H1 (cell line): ENCODE measurements around the gene RARB. TPM values are rescaled to one million over a fixed set of nuclear protein-coding genes. Genes with fewer than 3 reads are reported as not detected.

Source experiments
- CTCF ChIA-PET: fragments of 300-600 bp; sonication (Branson Sonifier 250); formaldehyde crosslinking; loops from one replicate; lab custom pipeline; 2021; ENCODE audit not compliant: partially characterized antibody; lab: Charles Lee
- POLR2A ChIA-PET: fragments of 300-600 bp; sonication (Branson Sonifier 250); formaldehyde crosslinking; loops from one replicate; lab custom pipeline; 2021; ENCODE audit warnings: inconsistent platforms; ENCODE audit not compliant: partially characterized antibody; lab: Charles Lee
- DNase-seq, 2 experiments: peaks; one replicate each; pipeline versions ENCODE4 v3.0.0 to v3.0.0-alpha.2; 2010 to 2022; ENCODE audit warnings: low spot score in 2 of 2, low read depth in 1 of 2, mixed read lengths in 1 of 2
- FAIRE-seq: peaks from 2 replicates; lab custom pipeline; 2011; peaks lifted over from hg19 to GRCh38; lab: Jason Lieb, UNC
- H2AFZ ChIP-seq: 2 replicates; pipeline ENCODE4 v1.8.1; 2012; ENCODE audit warnings: low read length, inconsistent platforms
- H2AK5ac ChIP-seq: 2 replicates; pipeline ENCODE4 v1.6.1; 2013; ENCODE audit warnings: low read depth, low read length
- H2BK120ac ChIP-seq: replicated peaks from 2 replicates; pipeline ENCODE3; 2013; ENCODE audit warnings: low read depth, low read length, inconsistent platforms
- H2BK12ac ChIP-seq: 2 replicates; pipeline ENCODE4 v1.6.1; 2013; ENCODE audit warnings: low read depth, low read length
- H2BK15ac ChIP-seq: 2 replicates; pipeline ENCODE4 v1.6.1; 2013; ENCODE audit warnings: low read length
- H2BK20ac ChIP-seq: 2 replicates; pipeline ENCODE4 v1.6.1; 2013; ENCODE audit warnings: low read length
- H2BK5ac ChIP-seq: 2 replicates; pipeline ENCODE4 v1.6.1; 2013; ENCODE audit warnings: low read depth, low read length
- H3K14ac ChIP-seq: 2 replicates; pipeline ENCODE4 v1.6.1; 2013; ENCODE audit warnings: inconsistent platforms; ENCODE audit not compliant: insufficient read length
- H3K18ac ChIP-seq: 2 replicates; pipeline ENCODE4 v1.6.1; 2013; ENCODE audit warnings: low read length; ENCODE audit errors: extremely low read depth
- H3K23ac ChIP-seq: 2 replicates; pipeline ENCODE4 v1.6.1; 2013; ENCODE audit warnings: inconsistent platforms; ENCODE audit not compliant: insufficient read length
- H3K23me2 ChIP-seq: 2 replicates; pipeline ENCODE4 v1.6.1; 2013; ENCODE audit warnings: low read depth, low read length
- H3K27ac ChIP-seq: 2 replicates; pipeline ENCODE4 v1.6.1; 2011; ENCODE audit warnings: low read depth, low read length, inconsistent platforms
- H3K27me3 ChIP-seq, 4 experiments: replicated peaks in 1 of 4; 1 replicate in 1 of 4; 2 replicates in 3 of 4; pipeline versions ENCODE4 v1.6.1 to v1.8.1; 2011 to 2013; ENCODE audit warnings: low read length in 3 of 4, mild to moderate bottlenecking in 3 of 4, inconsistent platforms in 2 of 4, mixed read lengths in 2 of 4, moderate library complexity in 1 of 4; ENCODE audit not compliant: control insufficient read depth in 3 of 4, insufficient read depth in 3 of 4; ENCODE audit errors: extremely low read depth in 1 of 4
- H3K36me3 ChIP-seq, 4 experiments: 2 replicates each; pipeline versions ENCODE4 v1.6.1 to v1.8.1; 2011 to 2013; ENCODE audit warnings: mild to moderate bottlenecking in 4 of 4, low read length in 3 of 4, moderate library complexity in 2 of 4, control low read depth in 1 of 4, inconsistent platforms in 1 of 4; ENCODE audit not compliant: insufficient read depth in 4 of 4, control insufficient read depth in 2 of 4
- H3K4ac ChIP-seq: replicated peaks from 2 replicates; pipeline ENCODE3; 2013; ENCODE audit warnings: low read length, low read depth, mixed read lengths, inconsistent platforms; ENCODE audit not compliant: insufficient read length
- H3K4me1 ChIP-seq, 4 experiments: replicated peaks in 1 of 4; 1 replicate in 1 of 4; 2 replicates in 3 of 4; pipeline versions ENCODE4 v1.6.1 to v1.8.1; 2011 to 2013; ENCODE audit warnings: low read length in 3 of 4, inconsistent platforms in 2 of 4, mixed read lengths in 1 of 4; ENCODE audit not compliant: insufficient read depth in 4 of 4, control insufficient read depth in 3 of 4
- H3K4me2 ChIP-seq, 2 experiments: 2 replicates each; pipeline versions ENCODE4 v1.6.1 to v1.8.1; 2011 to 2013; ENCODE audit warnings: low read depth in 2 of 2, low read length in 2 of 2, control low read depth in 1 of 2, inconsistent platforms in 1 of 2, mild to moderate bottlenecking in 1 of 2; ENCODE audit not compliant: insufficient read depth in 1 of 2
- H3K4me3 ChIP-seq, 4 experiments: fragments of 200-600, 300-600 bp in 1 of 4; sonication (generic), shearing (Covaris generic), sonication (Bioruptor Twin) in 1 of 4; 2 replicates each; pipeline versions ENCODE4 v1.5.1 to v1.8.1; 2011 to 2016; ENCODE audit warnings: low read length in 4 of 4, low read depth in 3 of 4, control low read depth in 2 of 4, inconsistent platforms in 2 of 4, mild to moderate bottlenecking in 2 of 4, mixed read lengths in 1 of 4, moderate library complexity in 1 of 4; ENCODE audit not compliant: insufficient read depth in 2 of 4; ENCODE audit errors: extremely low read depth in 1 of 4
- H3K56ac ChIP-seq: replicated peaks from 2 replicates; pipeline ENCODE3; 2013; ENCODE audit warnings: low read depth, mild to moderate bottlenecking, mixed read lengths, low read length, inconsistent platforms; ENCODE audit not compliant: insufficient read length
- H3K79me1 ChIP-seq: 2 replicates; pipeline ENCODE4 v1.6.1; 2013; ENCODE audit warnings: low read depth, low read length, control low read depth
- H3K79me2 ChIP-seq, 2 experiments: 2 replicates each; pipeline versions ENCODE4 v1.6.1 to v1.8.1; 2012 to 2013; ENCODE audit warnings: low read length in 2 of 2, mild to moderate bottlenecking in 2 of 2, inconsistent platforms in 1 of 2; ENCODE audit not compliant: insufficient read depth in 2 of 2, control insufficient read depth in 1 of 2
- H3K9ac ChIP-seq, 4 experiments: replicated peaks in 1 of 4; 1 replicate in 1 of 4; 2 replicates in 3 of 4; pipeline versions ENCODE4 v1.6.1 to v1.8.1; 2011 to 2013; ENCODE audit warnings: low read depth in 3 of 4, low read length in 3 of 4, control low read depth in 2 of 4, mild to moderate bottlenecking in 2 of 4, moderate library complexity in 2 of 4, inconsistent platforms in 1 of 4; ENCODE audit errors: extremely low read depth in 1 of 4
- H3K9me3 ChIP-seq, 2 experiments: 2 replicates each; pipeline versions ENCODE4 v1.6.1 to v1.8.1; 2012 to 2013; ENCODE audit warnings: mild to moderate bottlenecking in 2 of 2, moderate library complexity in 2 of 2, control low read depth in 1 of 2, inconsistent platforms in 1 of 2, low read depth in 1 of 2, low read length in 1 of 2, mixed read lengths in 1 of 2; ENCODE audit not compliant: insufficient read depth in 2 of 2
- H4K20me1 ChIP-seq, 2 experiments: replicated peaks in 1 of 2; 2 replicates each; pipeline versions ENCODE3 to v1.8.1; 2011 to 2013; ENCODE audit warnings: inconsistent platforms in 2 of 2, low read length in 2 of 2, mild to moderate bottlenecking in 1 of 2; ENCODE audit not compliant: insufficient read depth in 2 of 2, control insufficient read depth in 1 of 2
- H4K5ac ChIP-seq: 2 replicates; pipeline ENCODE4 v1.6.1; 2013; ENCODE audit warnings: low read length, low read depth, mixed read lengths, inconsistent platforms; ENCODE audit not compliant: insufficient read length
- H4K8ac ChIP-seq: 2 replicates; pipeline ENCODE4 v1.8.0; 2013; ENCODE audit warnings: mild to moderate bottlenecking, moderate library complexity, low read length, inconsistent platforms; ENCODE audit not compliant: insufficient read depth; ENCODE audit errors: extremely low read depth
- H4K91ac ChIP-seq: replicated peaks from 2 replicates; pipeline ENCODE3; 2013; ENCODE audit warnings: low read length, mixed read lengths, inconsistent platforms; ENCODE audit not compliant: insufficient read length
- CBX5 ChIP-seq: fragments of 300-800, 300-1000 bp; sonication (generic); IDR thresholded peaks from 2 replicates; pipeline ENCODE4 v1.7.1; 2016; ENCODE audit warnings: antibody characterized with exemption, low read length, low read depth
- CHD1 ChIP-seq: IDR thresholded peaks from 2 replicates; pipeline ENCODE4 v1.6.1; 2012; ENCODE audit warnings: low read depth, low read length, improper control_type of control experiment
- JUN ChIP-seq: IDR thresholded peaks from 2 replicates; pipeline ENCODE4 v1.6.1; 2011; ENCODE audit warnings: low read depth, mild to moderate bottlenecking, improper control_type of control experiment, low read length
- SRF ChIP-seq: IDR thresholded peaks from 2 replicates; pipeline ENCODE4 v1.6.1; 2011; ENCODE audit warnings: mild to moderate bottlenecking, low read depth, low read length, moderate library complexity
- WGBS, 2 experiments: shearing (Covaris generic) in 1 of 2; methylation state at CpG; one replicate each; pipeline versions ENCODE4 v1.1.6 to v1.1.7; 2013 to 2015; ENCODE audit warnings: low lambda C conversion rate in 2 of 2, mixed read lengths in 2 of 2, inconsistent platforms in 1 of 2, low coverage in 1 of 2, missing lambda C conversion rate in 1 of 2; ENCODE audit not compliant: insufficient replicate concordance in 2 of 2, insufficient coverage in 1 of 2, insufficient read length in 1 of 2; ENCODE audit errors: extremely low coverage in 1 of 2, missing lambda C conversion rate in 1 of 2; 5-methylcytosine and 5-hydroxymethylcytosine counted together
- polyA plus RNA-seq, 7 experiments: library from polyadenylated mRNA; depleted of rRNA in 3 of 7; stranded (reverse) in 5 of 7; unstranded in 2 of 7; fragments of >200 nt in 5 of 7; fragments of 200-250 nt in 2 of 7; gene quantifications; 1 replicate in 5 of 7; 2 replicates in 1 of 7; 4 replicates in 1 of 7; pipeline versions ENCODE4 v1.2.1 to v1.2.3, GENCODE V29; 2011 to 2013; ENCODE audit warnings: missing spikeins in 2 of 7, mixed read lengths in 2 of 7
- total RNA-seq: library from RNA; stranded (reverse); fragmentation: NEBNext Ultra II Directional; extraction: Animal tissue kit (Norgen Biotek cat#: 25700); gene quantifications from 2 replicates; pipeline ENCODE4 v1.2.1, GENCODE V29; 2021

RARB gene
- total and polyA plus RNA-seq, 2 of the 8 experiments (the other 6 are each of a cell fraction or from before 2014, with no cell fraction given) = 0.15 to 0.22 TPM

GRCh38 chr3:25480811-25481210, 52.7 kb downstream of the RARB start:
- Histone ChIP-seq H3K23ac (no peak overlapping the region), H2AFZ (no peak overlapping the region), H3K18ac (no peak overlapping the region), H3K4me3 (no peak overlapping the region), H2BK15ac (no peak overlapping the region), H2BK20ac (no peak overlapping the region), H3K27ac (no peak overlapping the region), H4K91ac (no peak overlapping the region), H3K14ac (no peak overlapping the region), H4K20me1 (no peaks in the 10 kb centered on the region), H3K79me2 (no peaks in the 10 kb centered on the region), H3K23me2 (no peaks in the 10 kb centered on the region), H3K4ac (no peak overlapping the region), H2BK120ac (no peak overlapping the region), H3K9me3 (no peaks in the 10 kb centered on the region), H2BK5ac (no peak overlapping the region), H2AK5ac (no peak overlapping the region), H3K79me1 (no peaks in the 10 kb centered on the region), H3K27me3 (no peaks in the 10 kb centered on the region; a peak in 1 of 7 replicates), H3K36me3 (no peaks in the 10 kb centered on the region), H3K56ac (no peak overlapping the region), H4K8ac (no peak overlapping the region), H4K5ac (no peak overlapping the region), H3K4me2 (no peak overlapping the region), H2BK12ac (no peak overlapping the region), H3K9ac (no peak overlapping the region), H3K4me1 (no peaks in the 10 kb centered on the region)
- TF ChIP-seq JUN (no peak), CBX5 (no peak), SRF (no peak), CHD1 (no peak)
- ChIA-PET POLR2A (no interaction called here), CTCF (interaction anchor here (0.8 to 1.5 kb wide), 3 partner anchors 11 to 359 kb away, joined by 3 to 5 read pairs (median 3); no protein-coding TSS in a partner anchor)
- 95% methylated on average over 1 of the region's 1 CpG; no CpG with 5 or more reads in 1 of the 2 experiments for WGBS, 2 experiments
- FAIRE-seq = no peak
- DNase-seq = no peak
